PC-3 (cell line): ENCODE results near the gene MSI2. TPM values are rescaled to one million over a fixed set of nuclear protein-coding genes. Genes with fewer than 3 reads are reported as not detected.

ENCODE experiments used
- ATAC-seq: fragments of 200-7000 bp; cut with Tn5 transposase; 2 replicates; pipeline ENCODE4 v1.9.1; 2020; ENCODE audit warnings: mild to moderate bottlenecking, moderate library complexity
- BruUV-seq: library from RNA; stranded (reverse); fragments of 400-500 nt; replicated peaks from 2 replicates; lab custom pipeline; 2021; lab: Mats Ljungman, UMichigan
- CTCF ChIA-PET: fragments of 300-600 bp; sonication (Branson Sonifier 250); formaldehyde crosslinking; loops from one replicate; lab custom pipeline; 2022; ENCODE audit warnings: antibody characterized with exemption; lab: Charles Lee
- POLR2A ChIA-PET: fragments of 300-600 bp; sonication (Branson Sonifier 250); formaldehyde crosslinking; loops from one replicate; lab custom pipeline; 2022; ENCODE audit warnings: antibody characterized with exemption; ENCODE audit not compliant: unreplicated experiment; lab: Charles Lee
- DNase-seq: peaks from one replicate; pipeline ENCODE4 v3.0.0-alpha.2; 2015
- H2AFZ ChIP-seq: fragments of 300-600 bp; sonication (generic); 2 replicates; pipeline ENCODE4 v1.6.0; 2016; ENCODE audit warnings: antibody characterized with exemption, low read length
- H3F3A ChIP-seq: fragments of 300-600 bp; sonication (generic); one replicate; pipeline ENCODE4 v1.6.0; 2017; ENCODE audit warnings: antibody characterized with exemption, low read length, control low read depth, mild to moderate bottlenecking; ENCODE audit not compliant: unreplicated experiment
- H3K27ac ChIP-seq: fragments of 300-600 bp; sonication (generic); 2 replicates; pipeline ENCODE4 v1.5.1; 2016; ENCODE audit warnings: mild to moderate bottlenecking, low read length
- H3K27me3 ChIP-seq: fragments of 300-600 bp; sonication (generic); 2 replicates; pipeline ENCODE4 v1.6.1; 2016; ENCODE audit warnings: low read length, mixed read lengths
- H3K36me3 ChIP-seq: fragments of 300-600 bp; sonication (generic); 2 replicates; pipeline ENCODE4 v1.6.1; 2016; ENCODE audit warnings: low read depth, mixed run types, low read length, mixed read lengths
- H3K4me1 ChIP-seq: fragments of 300-600 bp; sonication (generic); 2 replicates; pipeline ENCODE4 v1.5.1; 2016; ENCODE audit warnings: low read length; ENCODE audit not compliant: insufficient read depth
- H3K4me2 ChIP-seq: fragments of 300-600 bp; sonication (generic); 2 replicates; pipeline ENCODE4 v1.6.0; 2016; ENCODE audit warnings: low read length
- H3K4me3 ChIP-seq: fragments of 300-600 bp; sonication (generic); 2 replicates; pipeline ENCODE4 v1.5.1; 2016; ENCODE audit warnings: mild to moderate bottlenecking, low read length, mixed read lengths
- H3K79me2 ChIP-seq: fragments of 300-600 bp; sonication (generic); 2 replicates; pipeline ENCODE4 v1.6.1; 2017; ENCODE audit warnings: low read length, mixed read lengths
- H3K9ac ChIP-seq: fragments of 300-600 bp; sonication (generic); 2 replicates; pipeline ENCODE4 v1.6.0; 2016; ENCODE audit warnings: mild to moderate bottlenecking, low read length
- H3K9me2 ChIP-seq: fragments of 300-600 bp; sonication (generic); replicated peaks from 2 replicates; pipeline ENCODE4 v1.6.1; 2016; ENCODE audit warnings: mixed run types, low read length, mixed read lengths
- H3K9me3 ChIP-seq: fragments of 300-600 bp; sonication (generic); 2 replicates; pipeline ENCODE4 v1.6.1; 2016; ENCODE audit warnings: low read length, mixed read lengths
- H4K20me1 ChIP-seq: fragments of 300-600 bp; sonication (generic); 2 replicates; pipeline ENCODE4 v1.6.1; 2016; ENCODE audit warnings: low read length, mixed read lengths
- CTCF ChIP-seq: fragments of 300-600 bp; sonication (generic); conservative IDR thresholded peaks from 2 replicates; pipeline ENCODE4 v1.5.1; 2017; ENCODE audit warnings: antibody characterized with exemption, low read depth, mild to moderate bottlenecking, low read length
- EZH2 ChIP-seq: fragments of 300-600 bp; sonication (generic); IDR thresholded peaks from one replicate; pipeline ENCODE4 v1.6.1; 2017; ENCODE audit warnings: antibody characterized with exemption, mild to moderate bottlenecking, low read length; ENCODE audit not compliant: unreplicated experiment
- EZH2phosphoT487 ChIP-seq: fragments of 300-600 bp; sonication (generic); IDR thresholded peaks from 2 replicates; pipeline ENCODE4 v1.6.1; 2018; ENCODE audit warnings: mild to moderate bottlenecking, antibody characterized with exemption, low read length, borderline replicate concordance
- intact Hi-C: fragments of 100-400 bp; cut with micrococcal nuclease; formaldehyde crosslinking; loops from 2 replicates; pipeline ENCODE4 v1.9.0; 2023
- total RNA-seq: library from RNA; depleted of rRNA; stranded (reverse); fragments of >200 nt; gene quantifications from 2 replicates; pipeline ENCODE4 v1.2.3, GENCODE V29; 2014

MSI2 gene
- total RNA-seq, 1 experiment from 2014 or later: 54.7 TPM

GRCh38 chr17:57389473-57389872 lies 133.2 kb downstream of the MSI2 start:
- intact Hi-C loops: no loop called here
- Histone ChIP-seq H3K4me2 (no peak overlapping the region), H3K27me3 (no peaks in the 10 kb centered on the region), H3K9me2 (no peaks in the 10 kb centered on the region), H3K4me1 (no peaks in the 10 kb centered on the region), H3F3A (no peaks in the 10 kb centered on the region), H3K9me3 (no peaks in the 10 kb centered on the region), H3K9ac (no peak overlapping the region), H3K27ac (no peak overlapping the region), H3K79me2 (no peaks in the 10 kb centered on the region), H2AFZ (no peak overlapping the region), H4K20me1 (no peaks in the 10 kb centered on the region), H3K36me3 (no peaks in the 10 kb centered on the region; the same call in 1 of the 2 replicates), H3K4me3 (no peak overlapping the region)
- CTCF ChIA-PET: interaction anchor here (0.6 kb wide), 1 partner anchor 19 kb away, joined by 5 read pairs; no protein-coding TSS in a partner anchor
- POLR2A ChIA-PET: no interaction called here
- TF ChIP-seq CTCF (no peak), EZH2phosphoT487 (no peak), EZH2 (no peak)
- BruUV-seq: no TSS peak
- DNase-seq (no peak), ATAC-seq (no peak)

- H3K9me3 ChIP-seq: no peaks in the 10 kb centered on the region
Measured at GRCh38 chr17:57391076-57391825, 134.9 kb downstream of the MSI2 start.

More at GRCh38 chr17:57391076-57391825, 134.9 kb downstream of the MSI2 start:
- POLR2A ChIA-PET: no interaction called here
- TF ChIP-seq EZH2phosphoT487: no peak
- no peak for TF ChIP-seq CTCF
- TF ChIP-seq EZH2: no peak
- Histone ChIP-seq H3K9me2 (no peaks in the 10 kb centered on the region), H3K4me3 (no peak overlapping the region), H3K27me3 (no peaks in the 10 kb centered on the region), H3K4me1 (no peaks in the 10 kb centered on the region), H4K20me1 (no peaks in the 10 kb centered on the region), H3K36me3 (no peaks in the 10 kb centered on the region; the same call in 1 of the 2 replicates), H3K79me2 (no peaks in the 10 kb centered on the region), H2AFZ (no peak overlapping the region), H3K4me2 (no peak overlapping the region), H3F3A (no peaks in the 10 kb centered on the region), H3K27ac (no peak overlapping the region), H3K9ac (no peak overlapping the region)
- ATAC-seq (no peak), DNase-seq (no peak)
- intact Hi-C loops: no loop called here
- CTCF ChIA-PET: no interaction called here
- BruUV-seq: no TSS peak
